ENCODE results near the gene TFEC.

DNA sequence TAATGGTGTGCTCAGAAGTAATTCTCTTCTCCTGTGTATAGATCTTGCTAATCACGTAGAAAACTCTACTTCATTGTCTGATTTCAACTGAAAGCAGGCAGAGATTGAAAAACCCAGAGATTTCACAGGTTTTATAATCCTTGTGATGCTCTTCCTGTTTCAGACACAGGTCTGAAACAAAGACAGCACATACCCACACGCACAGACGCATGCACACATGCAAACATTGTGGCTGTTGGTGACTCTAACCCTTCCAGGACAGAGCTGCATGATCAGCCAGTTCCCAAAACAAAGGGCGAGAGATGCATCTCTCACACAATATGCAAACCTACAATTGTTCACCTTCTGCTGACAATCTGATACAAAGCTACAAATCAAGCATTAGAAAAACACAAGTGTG, 11.1 kb upstream of the TFEC start:
- no peak for TF ChIP-seq EZH2 (IDR thresholded peaks at IDR 0.05; ENCODE audit: borderline replicate concordance, low read length)
- TF ChIP-seq, protein P1, sequence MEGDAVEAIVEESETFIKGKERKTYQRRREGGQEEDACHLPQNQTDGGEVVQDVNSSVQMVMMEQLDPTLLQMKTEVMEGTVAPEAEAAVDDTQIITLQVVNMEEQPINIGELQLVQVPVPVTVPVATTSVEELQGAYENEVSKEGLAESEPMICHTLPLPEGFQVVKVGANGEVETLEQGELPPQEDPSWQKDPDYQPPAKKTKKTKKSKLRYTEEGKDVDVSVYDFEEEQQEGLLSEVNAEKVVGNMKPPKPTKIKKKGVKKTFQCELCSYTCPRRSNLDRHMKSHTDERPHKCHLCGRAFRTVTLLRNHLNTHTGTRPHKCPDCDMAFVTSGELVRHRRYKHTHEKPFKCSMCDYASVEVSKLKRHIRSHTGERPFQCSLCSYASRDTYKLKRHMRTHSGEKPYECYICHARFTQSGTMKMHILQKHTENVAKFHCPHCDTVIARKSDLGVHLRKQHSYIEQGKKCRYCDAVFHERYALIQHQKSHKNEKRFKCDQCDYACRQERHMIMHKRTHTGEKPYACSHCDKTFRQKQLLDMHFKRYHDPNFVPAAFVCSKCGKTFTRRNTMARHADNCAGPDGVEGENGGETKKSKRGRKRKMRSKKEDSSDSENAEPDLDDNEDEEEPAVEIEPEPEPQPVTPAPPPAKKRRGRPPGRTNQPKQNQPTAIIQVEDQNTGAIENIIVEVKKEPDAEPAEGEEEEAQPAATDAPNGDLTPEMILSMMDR (conservative IDR thresholded peaks at IDR 0.05 in 1 of 2, IDR thresholded peaks at IDR 0.05 in 1 of 2; ENCODE audit: extremely low read depth in 1 of 2, insufficient read depth in 1 of 2, low read depth in 1 of 2, low read length in 2 of 2) = no peak

Measured in mammary epithelial cell (primary cell).